GM12864 (cell line): ENCODE measurements around the gene SHISAL1.

ENCODE experiments used
- DNase-seq: peaks from one replicate; pipeline ENCODE4 v3.0.0-alpha.2; 2011; ENCODE audit warnings: low read depth
- H3K4me3 ChIP-seq: 2 replicates; pipeline ENCODE4 v1.5.1; 2011; ENCODE audit warnings: mild to moderate bottlenecking, low read depth, low read length, control low read depth
- CTCF ChIP-seq: IDR thresholded peaks from 2 replicates; pipeline ENCODE4 v1.5.1; 2011; ENCODE audit warnings: low read depth, mild to moderate bottlenecking, moderate library complexity, low read length, control low read depth, inconsistent platforms; ENCODE audit errors: missing control alignments

SHISAL1 gene

GRCh38 chr22:44261861-44262595 is 50.7 kb downstream of the SHISAL1 start:
- no peak for TF ChIP-seq CTCF
- no peak overlapping the region for H3K4me3 ChIP-seq
- DNase-seq = no peak

- no peak overlapping the region for H3K4me3 ChIP-seq
- DNase-seq = no peak
- no peak for TF ChIP-seq CTCF
These were observed 51.4 kb downstream of the SHISAL1 start for GRCh38 chr22:44261164-44261860.

- TF ChIP-seq CTCF = no peak
- no peak for DNase-seq
- no peak overlapping the region for H3K4me3 ChIP-seq
These were observed 52.3 kb downstream of the SHISAL1 start for GRCh38 chr22:44260216-44261035.

GRCh38 chr22:44259366-44260215 is 53.2 kb downstream of the SHISAL1 start:
- DNase-seq = no peak
- no peak for TF ChIP-seq CTCF
- H3K4me3 ChIP-seq = no peak overlapping the region

GRCh38 chr22:44256556-44257485 is 55.9 kb downstream of the SHISAL1 start:
- H3K4me3 ChIP-seq = no peak overlapping the region
- TF ChIP-seq CTCF = no peak
- no peak for DNase-seq
